ENCODE results near the gene OR5AP2.

GRCh38 chr11:56611174-56611573, 31.1 kb downstream of the OR5AP2 start:
- TF ChIP-seq, protein P1, sequence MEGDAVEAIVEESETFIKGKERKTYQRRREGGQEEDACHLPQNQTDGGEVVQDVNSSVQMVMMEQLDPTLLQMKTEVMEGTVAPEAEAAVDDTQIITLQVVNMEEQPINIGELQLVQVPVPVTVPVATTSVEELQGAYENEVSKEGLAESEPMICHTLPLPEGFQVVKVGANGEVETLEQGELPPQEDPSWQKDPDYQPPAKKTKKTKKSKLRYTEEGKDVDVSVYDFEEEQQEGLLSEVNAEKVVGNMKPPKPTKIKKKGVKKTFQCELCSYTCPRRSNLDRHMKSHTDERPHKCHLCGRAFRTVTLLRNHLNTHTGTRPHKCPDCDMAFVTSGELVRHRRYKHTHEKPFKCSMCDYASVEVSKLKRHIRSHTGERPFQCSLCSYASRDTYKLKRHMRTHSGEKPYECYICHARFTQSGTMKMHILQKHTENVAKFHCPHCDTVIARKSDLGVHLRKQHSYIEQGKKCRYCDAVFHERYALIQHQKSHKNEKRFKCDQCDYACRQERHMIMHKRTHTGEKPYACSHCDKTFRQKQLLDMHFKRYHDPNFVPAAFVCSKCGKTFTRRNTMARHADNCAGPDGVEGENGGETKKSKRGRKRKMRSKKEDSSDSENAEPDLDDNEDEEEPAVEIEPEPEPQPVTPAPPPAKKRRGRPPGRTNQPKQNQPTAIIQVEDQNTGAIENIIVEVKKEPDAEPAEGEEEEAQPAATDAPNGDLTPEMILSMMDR (optimal IDR thresholded peaks at IDR 0.05 in 1 of 3, IDR thresholded peaks at IDR 0.05 in 1 of 3, conservative IDR thresholded peaks at IDR 0.05 in 1 of 3; ENCODE audit: extremely low read depth in 1 of 3, insufficient read depth in 2 of 3, low read length in 3 of 3): no peak
- no peak for TF ChIP-seq EZH2 (IDR thresholded peaks at IDR 0.05; ENCODE audit: low read length)
